ENCODE data around the gene ADGRD1.
A peak's percentile ranks its signal among the peaks of the same experiment; 100 is the strongest.

The ADGRD1 gene

DNA sequence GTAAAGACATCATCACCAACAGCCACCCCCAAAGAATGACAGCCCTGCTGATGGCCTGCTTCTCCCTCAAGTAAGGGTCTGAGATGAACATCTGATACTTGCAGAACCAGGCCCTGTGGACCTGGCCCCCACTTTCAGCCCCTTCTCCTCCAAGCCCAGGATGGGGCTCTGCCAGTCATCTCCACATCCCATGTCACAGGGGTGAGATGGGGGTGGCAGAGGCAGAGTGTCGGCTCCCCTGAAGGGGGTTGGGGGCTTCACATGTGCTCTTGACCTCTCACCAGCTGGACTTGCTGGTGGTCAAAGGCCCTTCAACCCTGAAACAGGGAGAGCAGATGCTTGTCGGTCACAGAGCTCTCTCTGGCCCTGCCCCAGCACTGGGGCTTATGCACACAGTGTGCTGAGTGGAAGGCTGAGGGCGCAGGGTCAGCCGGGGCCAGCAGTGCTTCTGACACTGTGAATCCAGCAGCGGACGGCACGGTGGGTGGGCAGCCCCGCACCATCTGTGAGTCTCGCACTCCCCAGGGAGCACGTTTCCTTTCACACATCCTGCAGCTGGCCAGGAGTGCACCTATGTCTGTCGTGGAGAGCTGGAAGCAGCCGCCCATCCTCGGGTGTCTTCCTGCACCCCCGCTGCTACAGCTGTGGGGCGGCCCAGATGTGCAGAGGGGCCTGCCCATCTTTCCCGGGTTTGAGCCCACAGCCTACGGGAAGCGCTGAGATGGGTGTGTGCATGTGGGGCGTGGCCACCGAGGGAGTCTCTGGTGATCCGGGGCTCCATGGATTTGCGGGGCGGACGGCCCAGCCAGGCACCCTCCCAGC is 94.3 kb downstream of the ADGRD1 start:
- no peak for DNase-seq (ENCODE audit: low spot score)
- no peaks in the 10 kb centered on the region for H3K79me1 ChIP-seq (ENCODE audit: low read depth, low read length)
- peak overlapping the region; percentile 62 for H2BK15ac ChIP-seq (ENCODE audit: low read length)
- H2AFZ ChIP-seq (ENCODE audit: low read length) = no peak overlapping the region
- peaks cover 0 to 17% (median 0%) of the 10 kb centered on the region in 3 experiments for H3K27me3 ChIP-seq (ENCODE audit: control insufficient read depth in 3 of 3, insufficient read depth in 3 of 3, low read depth in 1 of 3, low read length in 3 of 3)
- no peak overlapping the region for H2BK5ac ChIP-seq (ENCODE audit: low read length)
- no peak overlapping the region for H3K4ac ChIP-seq (ENCODE audit: low read length)
- H2BK12ac ChIP-seq (ENCODE audit: low read length) = no peak overlapping the region
- peak overlapping the region; percentile 70 for H3K18ac ChIP-seq (ENCODE audit: low read length)
- H3K4me1 ChIP-seq (ENCODE audit: control insufficient read depth in 2 of 2, insufficient read depth in 1 of 2, low read depth in 1 of 2, low read length in 2 of 2) = peaks cover 0 to 5% of the 10 kb centered on the region in 2 donors
- no peak overlapping the region for H3K27ac ChIP-seq (replicated peaks; ENCODE audit: low read length)
- WGBS, 2 donors (ENCODE audit: extremely low coverage in 2 of 2, insufficient read length in 2 of 2, insufficient replicate concordance in 1 of 2) = no CpG with 5 or more reads among the region's 24 CpGs
- peak overlapping the region; percentile 73 for H2AK5ac ChIP-seq (ENCODE audit: low read depth, low read length)
- no peaks in the 10 kb centered on the region for H3K36me3 ChIP-seq (replicated peaks in 1 of 2; ENCODE audit: control insufficient read depth in 2 of 2, insufficient read depth in 2 of 2, low read length in 2 of 2)
- peak overlapping the region; percentile 63 for H3K14ac ChIP-seq (ENCODE audit: low read length)
- H3K4me3 ChIP-seq (ENCODE audit: low read length in 2 of 2) = peak overlapping the region in 1 of 2 donors; percentile 7
- H3K9me3 ChIP-seq (replicated peaks in 1 of 2; ENCODE audit: control insufficient read depth in 2 of 2, insufficient read depth in 1 of 2, low read depth in 1 of 2, low read length in 2 of 2) = no peaks in the 10 kb centered on the region
- peak overlapping the region; percentile 50 for H4K8ac ChIP-seq (ENCODE audit: low read depth, low read length)
- H4K91ac ChIP-seq (ENCODE audit: low read depth, low read length, poor library complexity) = no peak overlapping the region
- H3K23ac ChIP-seq (ENCODE audit: low read depth, low read length, poor library complexity) = peak overlapping the region; percentile 6
- no peak overlapping the region for H2BK120ac ChIP-seq (ENCODE audit: low read depth, low read length)
- H3K9ac ChIP-seq (ENCODE audit: low read depth, low read length, poor library complexity) = no peak overlapping the region
- no peak overlapping the region for H3K4me2 ChIP-seq (ENCODE audit: insufficient read depth, low read length, poor library complexity, severe bottlenecking)

DNA sequence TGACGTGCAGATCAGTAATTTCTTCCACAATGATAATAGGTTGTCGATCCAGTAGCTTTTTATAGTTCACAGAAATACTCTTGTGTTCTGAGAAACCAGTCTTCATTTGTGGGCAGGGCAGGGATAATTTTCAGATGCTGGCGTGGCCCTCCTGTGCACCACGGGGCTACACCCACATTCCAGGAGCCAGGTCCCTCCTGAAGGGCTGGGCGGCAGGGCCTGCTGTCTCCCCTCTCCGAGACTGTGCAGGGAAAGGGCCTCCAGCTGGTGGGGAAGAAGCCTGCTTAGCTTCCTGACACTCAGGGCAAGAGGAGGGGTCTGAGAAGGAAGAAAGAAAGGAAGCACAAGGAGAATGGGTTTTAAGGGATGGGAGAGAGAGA is 94.9 kb downstream of the ADGRD1 start:
- H3K4me2 ChIP-seq (ENCODE audit: insufficient read depth, low read length, poor library complexity, severe bottlenecking) = no peak overlapping the region

DNA sequence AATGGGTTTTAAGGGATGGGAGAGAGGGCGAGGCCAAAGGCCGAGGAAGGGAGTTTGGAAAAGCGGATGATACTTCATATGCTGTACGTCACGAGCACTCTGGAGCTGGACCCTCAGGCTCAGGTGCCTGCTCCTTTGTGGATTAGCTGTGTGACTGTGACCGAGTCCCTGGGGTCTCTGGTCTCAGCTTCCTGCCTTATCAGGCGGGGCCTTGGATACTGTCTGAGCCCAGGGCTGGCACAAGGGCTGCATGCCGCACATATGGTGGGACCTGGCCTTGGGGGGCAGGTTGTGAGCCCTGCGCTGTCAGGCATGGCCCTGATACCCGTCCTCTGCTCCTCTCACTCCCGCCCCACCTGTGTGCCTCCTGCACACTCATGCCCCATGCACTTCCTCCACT is 95.3 kb downstream of the ADGRD1 start:
- H3K18ac ChIP-seq (ENCODE audit: low read length) = no peak overlapping the region
- DNase-seq (ENCODE audit: low spot score) = no peak
- no peak overlapping the region for H3K4me3 ChIP-seq (ENCODE audit: low read length in 2 of 2)
- peak overlapping the region; percentile 44 for H2AK5ac ChIP-seq (ENCODE audit: low read depth, low read length)
- no peak overlapping the region for H3K23ac ChIP-seq (ENCODE audit: low read depth, low read length, poor library complexity)
- H2BK15ac ChIP-seq (ENCODE audit: low read length) = no peak overlapping the region
- H3K4me1 ChIP-seq (ENCODE audit: control insufficient read depth in 2 of 2, insufficient read depth in 1 of 2, low read depth in 1 of 2, low read length in 2 of 2) = peaks cover 0 to 5% of the 10 kb centered on the region in 2 donors
- no peak overlapping the region for H2BK5ac ChIP-seq (ENCODE audit: low read length)
- no peaks in the 10 kb centered on the region for H3K9me3 ChIP-seq (replicated peaks in 1 of 2; ENCODE audit: control insufficient read depth in 2 of 2, insufficient read depth in 1 of 2, low read depth in 1 of 2, low read length in 2 of 2)
- no peaks in the 10 kb centered on the region for H3K36me3 ChIP-seq (replicated peaks in 1 of 2; ENCODE audit: control insufficient read depth in 2 of 2, insufficient read depth in 2 of 2, low read length in 2 of 2)
- WGBS, 2 donors (ENCODE audit: extremely low coverage in 2 of 2, insufficient read length in 2 of 2, insufficient replicate concordance in 1 of 2) = 100% methylated on average over 2 of the region's 11 CpGs; no CpG with 5 or more reads in 1 of the 2 donors
- H4K91ac ChIP-seq (ENCODE audit: low read depth, low read length, poor library complexity) = no peak overlapping the region
- H3K27me3 ChIP-seq (ENCODE audit: control insufficient read depth in 3 of 3, insufficient read depth in 3 of 3, low read depth in 1 of 3, low read length in 3 of 3) = peaks cover 0 to 20% (median 0%) of the 10 kb centered on the region in 3 experiments
- H3K9ac ChIP-seq (ENCODE audit: low read depth, low read length, poor library complexity) = no peak overlapping the region
- H3K4me2 ChIP-seq (ENCODE audit: insufficient read depth, low read length, poor library complexity, severe bottlenecking) = no peak overlapping the region
- no peak overlapping the region for H2AFZ ChIP-seq (ENCODE audit: low read length)
- no peak overlapping the region for H3K14ac ChIP-seq (ENCODE audit: low read length)
- H2BK120ac ChIP-seq (ENCODE audit: low read depth, low read length) = no peak overlapping the region
- H2BK12ac ChIP-seq (ENCODE audit: low read length) = no peak overlapping the region
- H3K79me1 ChIP-seq (ENCODE audit: low read depth, low read length) = no peaks in the 10 kb centered on the region
- H3K27ac ChIP-seq (replicated peaks; ENCODE audit: low read length) = no peak overlapping the region
- no peak overlapping the region for H4K8ac ChIP-seq (ENCODE audit: low read depth, low read length)
- H3K4ac ChIP-seq (ENCODE audit: low read length) = no peak overlapping the region

More for the DNA sequence above, 94.9 kb downstream of the ADGRD1 start:
- no peak overlapping the region for H3K9ac ChIP-seq (ENCODE audit: low read depth, low read length, poor library complexity)
- no peak overlapping the region for H4K91ac ChIP-seq (ENCODE audit: low read depth, low read length, poor library complexity)
- peaks cover 0 to 5% of the 10 kb centered on the region in 2 donors for H3K4me1 ChIP-seq (ENCODE audit: control insufficient read depth in 2 of 2, insufficient read depth in 1 of 2, low read depth in 1 of 2, low read length in 2 of 2)
- H3K18ac ChIP-seq (ENCODE audit: low read length) = no peak overlapping the region
- H3K27me3 ChIP-seq (ENCODE audit: control insufficient read depth in 3 of 3, insufficient read depth in 3 of 3, low read depth in 1 of 3, low read length in 3 of 3) = peaks cover 0 to 16% (median 0%) of the 10 kb centered on the region in 3 experiments
- no peak overlapping the region for H3K4me3 ChIP-seq (ENCODE audit: low read length in 2 of 2)
- H2BK120ac ChIP-seq (ENCODE audit: low read depth, low read length) = no peak overlapping the region
- no peak overlapping the region for H2AK5ac ChIP-seq (ENCODE audit: low read depth, low read length)
- H3K23ac ChIP-seq (ENCODE audit: low read depth, low read length, poor library complexity) = no peak overlapping the region
- H2BK5ac ChIP-seq (ENCODE audit: low read length) = no peak overlapping the region
- no CpG with 5 or more reads among the region's 6 CpGs for WGBS, 2 donors (ENCODE audit: extremely low coverage in 2 of 2, insufficient read length in 2 of 2, insufficient replicate concordance in 1 of 2)
- no peak for DNase-seq (ENCODE audit: low spot score)
- H3K36me3 ChIP-seq (replicated peaks in 1 of 2; ENCODE audit: control insufficient read depth in 2 of 2, insufficient read depth in 2 of 2, low read length in 2 of 2) = no peaks in the 10 kb centered on the region
- H3K14ac ChIP-seq (ENCODE audit: low read length) = no peak overlapping the region
- no peak overlapping the region for H4K8ac ChIP-seq (ENCODE audit: low read depth, low read length)
- no peak overlapping the region for H3K4ac ChIP-seq (ENCODE audit: low read length)
- no peak overlapping the region for H2AFZ ChIP-seq (ENCODE audit: low read length)
- H2BK12ac ChIP-seq (ENCODE audit: low read length) = no peak overlapping the region
- H3K79me1 ChIP-seq (ENCODE audit: low read depth, low read length) = no peaks in the 10 kb centered on the region
- H3K9me3 ChIP-seq (replicated peaks in 1 of 2; ENCODE audit: control insufficient read depth in 2 of 2, insufficient read depth in 1 of 2, low read depth in 1 of 2, low read length in 2 of 2) = no peaks in the 10 kb centered on the region
- no peak overlapping the region for H3K27ac ChIP-seq (replicated peaks; ENCODE audit: low read length)
- no peak overlapping the region for H2BK15ac ChIP-seq (ENCODE audit: low read length)

DNA sequence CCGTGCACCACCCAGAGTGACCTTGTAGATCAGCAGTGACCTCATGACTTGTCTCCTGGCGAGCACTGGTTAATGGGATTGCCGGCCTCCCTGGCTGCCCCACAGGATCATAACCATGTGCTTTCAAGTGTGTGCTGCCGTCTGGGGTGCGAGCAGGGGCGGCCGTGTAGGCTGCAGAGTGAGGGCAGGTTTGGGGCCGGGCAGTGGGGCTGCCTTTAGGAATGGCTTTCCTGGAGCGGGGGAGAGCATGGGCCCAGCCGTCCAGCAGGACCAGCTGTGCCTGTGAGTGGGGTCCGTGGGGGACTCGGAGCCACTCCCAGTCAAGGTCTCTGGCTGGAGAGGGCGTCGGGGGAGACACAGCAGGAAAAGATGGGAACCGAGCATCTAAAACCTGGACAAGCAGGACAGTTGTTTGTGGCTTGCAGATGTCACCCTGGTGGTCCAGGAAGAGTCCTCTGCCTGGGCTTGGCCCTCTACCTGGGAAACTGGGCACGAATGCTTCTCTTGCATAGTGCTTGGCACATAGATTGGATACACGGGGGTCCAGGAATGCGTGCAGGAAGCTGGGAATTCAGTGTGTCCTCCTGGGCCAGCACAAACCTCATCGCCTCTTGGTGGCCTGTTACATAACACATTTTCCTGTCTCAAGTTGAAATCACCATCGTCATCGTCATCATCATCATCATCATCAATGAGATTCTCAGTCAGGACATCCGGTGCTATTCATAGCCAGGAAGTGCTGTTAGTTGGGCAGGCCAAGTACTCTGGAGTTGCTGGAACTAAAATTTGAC is 96.0 kb downstream of the ADGRD1 start:
- Histone ChIP-seq H4K91ac (ENCODE audit: low read depth, low read length, poor library complexity) (no peak overlapping the region), H2BK120ac (ENCODE audit: low read depth, low read length) (no peak overlapping the region), H2BK5ac (ENCODE audit: low read length) (no peak overlapping the region), H3K27me3 (ENCODE audit: control insufficient read depth in 3 of 3, insufficient read depth in 3 of 3, low read depth in 1 of 3, low read length in 3 of 3) (peaks cover 0 to 28% (median 0%) of the 10 kb centered on the region in 3 experiments), H3K4me2 (ENCODE audit: insufficient read depth, low read length, poor library complexity, severe bottlenecking) (no peak overlapping the region), H3K14ac (ENCODE audit: low read length) (no peak overlapping the region), H2AFZ (ENCODE audit: low read length) (no peak overlapping the region), H3K4ac (ENCODE audit: low read length) (no peak overlapping the region), H3K18ac (ENCODE audit: low read length) (peak overlapping the region; percentile 33), H2BK15ac (ENCODE audit: low read length) (no peak overlapping the region), H3K79me1 (ENCODE audit: low read depth, low read length) (no peaks in the 10 kb centered on the region), H3K9ac (ENCODE audit: low read depth, low read length, poor library complexity) (no peak overlapping the region), H3K36me3 (replicated peaks in 1 of 2; ENCODE audit: control insufficient read depth in 2 of 2, insufficient read depth in 2 of 2, low read length in 2 of 2) (no peaks in the 10 kb centered on the region), H2AK5ac (ENCODE audit: low read depth, low read length) (peak overlapping the region; percentile 5), H3K27ac (replicated peaks; ENCODE audit: low read length) (no peak overlapping the region), H3K4me3 (ENCODE audit: low read length in 2 of 2) (no peak overlapping the region), H2BK12ac (ENCODE audit: low read length) (no peak overlapping the region), H3K23ac (ENCODE audit: low read depth, low read length, poor library complexity) (no peak overlapping the region), H3K9me3 (replicated peaks in 1 of 2; ENCODE audit: control insufficient read depth in 2 of 2, insufficient read depth in 1 of 2, low read depth in 1 of 2, low read length in 2 of 2) (no peaks in the 10 kb centered on the region), H3K4me1 (ENCODE audit: control insufficient read depth in 2 of 2, insufficient read depth in 1 of 2, low read depth in 1 of 2, low read length in 2 of 2) (peaks cover 0 to 5% of the 10 kb centered on the region in 2 donors), H4K8ac (ENCODE audit: low read depth, low read length) (no peak overlapping the region)
- DNase-seq (ENCODE audit: low spot score) = no peak
- WGBS, 2 donors (ENCODE audit: extremely low coverage in 2 of 2, insufficient read length in 2 of 2, insufficient replicate concordance in 1 of 2) = no CpG with 5 or more reads among the region's 22 CpGs

All from neuronal stem cell (in vitro differentiated cells).